D341Med (cell line): ENCODE results near the gene PMM1.
A peak's percentile ranks its signal among the peaks of the same experiment; 100 is the strongest.

ENCODE experiments used
- DNase-seq: peaks from one replicate; pipeline ENCODE4 v3.0.0; 2012; ENCODE audit warnings: low spot score

PMM1 gene

GRCh38 chr22:41538583-41538982 is 51.1 kb downstream of the PMM1 start:
- no peak for DNase-seq

- DNase-seq: no peak
Observed at GRCh38 chr22:41537203-41537602, 52.4 kb downstream of the PMM1 start.

- DNase-seq: peak; percentile 63
Observed at GRCh38 chr22:41535244-41535643, 54.4 kb downstream of the PMM1 start.

GRCh38 chr22:41534219-41534618 is 55.4 kb downstream of the PMM1 start:
- DNase-seq: no peak

- DNase-seq: peak; percentile 80
Observed at GRCh38 chr22:41532908-41533825, 56.5 kb downstream of the PMM1 start.

GRCh38 chr22:41531715-41532477 is 57.7 kb downstream of the PMM1 start:
- DNase-seq: no peak

GRCh38 chr22:41530890-41531714 is 58.5 kb downstream of the PMM1 start:
- no peak for DNase-seq

- no peak for DNase-seq
Observed at GRCh38 chr22:41528938-41529561, 60.6 kb downstream of the PMM1 start.

GRCh38 chr22:41528132-41528766 is 61.4 kb downstream of the PMM1 start:
- no peak for DNase-seq
